ENCODE results near the gene LOXHD1. TPM values are rescaled to one million over a fixed set of nuclear protein-coding genes. Genes with fewer than 3 reads are reported as not detected.
A peak's percentile ranks its signal among the peaks of the same experiment; 100 is the strongest.

LOXHD1 gene
- total and polyA plus RNA-seq, 2 of the 13 experiments (the other 11 are each of a cell fraction or from before 2014, with no cell fraction given) = not detected

GRCh38 chr18:46509530-46509929, 147.5 kb downstream of the LOXHD1 start:
- FAIRE-seq (no peak), ATAC-seq (no peak), DNase-seq (ENCODE audit: low spot score) (no peak)
- WGBS (ENCODE audit: low lambda C conversion rate) = 29% methylated on average over 6 of the region's 6 CpGs
- Histone ChIP-seq H3K4me1 (ENCODE audit: insufficient read depth, low read length) (no peaks in the 10 kb centered on the region), H3K9ac (ENCODE audit: insufficient read depth, low read depth, low read length) (no peak overlapping the region), H3K4me3 (replicated peaks in 1 of 3; ENCODE audit: insufficient read depth in 1 of 3, low read depth in 2 of 3, low read length in 3 of 3) (no peak overlapping the region), H3K4me2 (ENCODE audit: low read depth, low read length) (no peak overlapping the region), H2AFZ (ENCODE audit: low read length) (no peak overlapping the region), H3K36me3 (replicated peaks in 1 of 2; ENCODE audit: control insufficient read depth in 1 of 2, insufficient read depth in 2 of 2, low read length in 2 of 2) (no peaks in the 10 kb centered on the region), H4K20me1 (ENCODE audit: insufficient read depth, low read length) (no peaks in the 10 kb centered on the region), H3K27ac (ENCODE audit: extremely low read length, insufficient read depth, low read length) (no peak overlapping the region), H3K9me3 (ENCODE audit: low read length) (no peaks in the 10 kb centered on the region), H3K79me2 (ENCODE audit: insufficient read depth, low read length) (no peaks in the 10 kb centered on the region), H3K27me3 (ENCODE audit: control insufficient read depth in 1 of 2, insufficient read depth in 2 of 2, low read length in 2 of 2) (peaks cover 2 to 12% of the 10 kb centered on the region in 2 experiments; a peak in 2 of 5 replicates)
- ChIA-PET POLR2A (no interaction called here), CTCF (ENCODE audit: low intra/inter-chr PET ratio, low total read pairs) (no interaction called here)
- in situ Hi-C loops (cut with HindIII; ENCODE audit: extremely low pct_ligation_motif_present, low pct_unique_long_range_greater_than_20kb) = no loop called here
- no peak for TF ChIP-seq RFX5 (IDR thresholded peaks at IDR 0.05; ENCODE audit: low read depth, low read length)
- no peak for TF ChIP-seq SP1 (IDR thresholded peaks at IDR 0.05)
- no peak for TF ChIP-seq SP1 (CRISPR knock-in tag; IDR thresholded peaks at IDR 0.05)
- intact Hi-C loops (cut with micrococcal nuclease; ENCODE audit: unreplicated experiment) = no loop called here
- no TSS peak for BruUV-seq (replicated peaks)

GRCh38 chr18:46506974-46507586, 149.9 kb downstream of the LOXHD1 start:
- intact Hi-C loops (cut with micrococcal nuclease; ENCODE audit: unreplicated experiment) = no loop called here
- Histone ChIP-seq H4K20me1 (ENCODE audit: insufficient read depth, low read length) (no peaks in the 10 kb centered on the region), H3K4me3 (replicated peaks in 1 of 3; ENCODE audit: insufficient read depth in 1 of 3, low read depth in 2 of 3, low read length in 3 of 3) (no peak overlapping the region), H3K79me2 (ENCODE audit: insufficient read depth, low read length) (no peaks in the 10 kb centered on the region), H3K27me3 (ENCODE audit: control insufficient read depth in 1 of 2, insufficient read depth in 2 of 2, low read length in 2 of 2) (peaks cover 2 to 12% of the 10 kb centered on the region in 2 experiments; a peak in 2 of 5 replicates), H3K9me3 (ENCODE audit: low read length) (no peaks in the 10 kb centered on the region), H3K27ac (ENCODE audit: extremely low read length, insufficient read depth, low read length) (no peak overlapping the region), H3K9ac (ENCODE audit: insufficient read depth, low read depth, low read length) (no peak overlapping the region), H2AFZ (ENCODE audit: low read length) (no peak overlapping the region), H3K4me2 (ENCODE audit: low read depth, low read length) (no peak overlapping the region), H3K4me1 (ENCODE audit: insufficient read depth, low read length) (no peaks in the 10 kb centered on the region), H3K36me3 (replicated peaks in 1 of 2; ENCODE audit: control insufficient read depth in 1 of 2, insufficient read depth in 2 of 2, low read length in 2 of 2) (no peaks in the 10 kb centered on the region)
- BruUV-seq (replicated peaks) = no TSS peak
- ATAC-seq (no peak), FAIRE-seq (no peak), DNase-seq (ENCODE audit: low spot score) (no peak)
- in situ Hi-C loops (cut with HindIII; ENCODE audit: extremely low pct_ligation_motif_present, low pct_unique_long_range_greater_than_20kb) = no loop called here
- WGBS (ENCODE audit: low lambda C conversion rate) = 27% methylated on average over 13 of the region's 14 CpGs
- POLR2A ChIA-PET = no interaction called here
- CTCF ChIA-PET (ENCODE audit: low intra/inter-chr PET ratio, low total read pairs) = no interaction called here
- TF ChIP-seq ZFYVE20 (CRISPR knock-in tag; IDR thresholded peaks at IDR 0.05; ENCODE audit: borderline replicate concordance, low read depth) (no peak), CTCF (CRISPR knock-in tag; IDR thresholded peaks at IDR 0.05) (0 out of 2 replicates have a peak, but pooled peaks have one; percentile 6), MNT (IDR thresholded peaks at IDR 0.05) (peak; percentile 94)
